ENCODE measurements around the gene C1QC.

DNA sequence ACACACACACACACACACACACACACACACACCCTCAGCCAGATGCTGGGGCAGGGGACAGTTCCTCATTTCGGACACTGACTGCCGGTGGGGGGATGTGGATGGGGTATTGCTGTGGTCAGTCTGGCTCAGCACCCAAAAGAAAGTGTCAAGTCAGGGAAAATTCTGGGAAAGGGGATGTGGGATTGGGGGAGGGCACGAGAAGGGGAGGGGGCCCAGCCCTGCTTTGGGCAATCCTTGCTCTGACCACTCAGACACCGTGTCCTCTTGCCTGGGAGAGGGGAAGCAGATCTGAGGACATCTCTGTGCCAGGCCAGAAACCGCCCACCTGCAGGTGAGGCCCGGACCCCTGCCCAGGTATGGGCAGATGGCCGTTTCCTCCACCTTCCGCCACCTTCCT lies at the start of gene C1QC:
- TF ChIP-seq, protein P1, sequence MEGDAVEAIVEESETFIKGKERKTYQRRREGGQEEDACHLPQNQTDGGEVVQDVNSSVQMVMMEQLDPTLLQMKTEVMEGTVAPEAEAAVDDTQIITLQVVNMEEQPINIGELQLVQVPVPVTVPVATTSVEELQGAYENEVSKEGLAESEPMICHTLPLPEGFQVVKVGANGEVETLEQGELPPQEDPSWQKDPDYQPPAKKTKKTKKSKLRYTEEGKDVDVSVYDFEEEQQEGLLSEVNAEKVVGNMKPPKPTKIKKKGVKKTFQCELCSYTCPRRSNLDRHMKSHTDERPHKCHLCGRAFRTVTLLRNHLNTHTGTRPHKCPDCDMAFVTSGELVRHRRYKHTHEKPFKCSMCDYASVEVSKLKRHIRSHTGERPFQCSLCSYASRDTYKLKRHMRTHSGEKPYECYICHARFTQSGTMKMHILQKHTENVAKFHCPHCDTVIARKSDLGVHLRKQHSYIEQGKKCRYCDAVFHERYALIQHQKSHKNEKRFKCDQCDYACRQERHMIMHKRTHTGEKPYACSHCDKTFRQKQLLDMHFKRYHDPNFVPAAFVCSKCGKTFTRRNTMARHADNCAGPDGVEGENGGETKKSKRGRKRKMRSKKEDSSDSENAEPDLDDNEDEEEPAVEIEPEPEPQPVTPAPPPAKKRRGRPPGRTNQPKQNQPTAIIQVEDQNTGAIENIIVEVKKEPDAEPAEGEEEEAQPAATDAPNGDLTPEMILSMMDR (conservative IDR thresholded peaks at IDR 0.05; ENCODE audit: low read depth, low read length): no peak
- no peak for TF ChIP-seq EZH2 (IDR thresholded peaks at IDR 0.05; ENCODE audit: borderline replicate concordance, low read depth, low read length, poor library complexity, severe bottlenecking)

All from A673 (cell line).